ENCODE measurements around the gene CBLN3. TPM values are rescaled to one million over a fixed set of nuclear protein-coding genes. Genes with fewer than 3 reads are reported as not detected.

The CBLN3 gene
- total RNA-seq, 3 donors from 2014 or later, result 2.2 to 3.9 (median 2.6) TPM

DNA sequence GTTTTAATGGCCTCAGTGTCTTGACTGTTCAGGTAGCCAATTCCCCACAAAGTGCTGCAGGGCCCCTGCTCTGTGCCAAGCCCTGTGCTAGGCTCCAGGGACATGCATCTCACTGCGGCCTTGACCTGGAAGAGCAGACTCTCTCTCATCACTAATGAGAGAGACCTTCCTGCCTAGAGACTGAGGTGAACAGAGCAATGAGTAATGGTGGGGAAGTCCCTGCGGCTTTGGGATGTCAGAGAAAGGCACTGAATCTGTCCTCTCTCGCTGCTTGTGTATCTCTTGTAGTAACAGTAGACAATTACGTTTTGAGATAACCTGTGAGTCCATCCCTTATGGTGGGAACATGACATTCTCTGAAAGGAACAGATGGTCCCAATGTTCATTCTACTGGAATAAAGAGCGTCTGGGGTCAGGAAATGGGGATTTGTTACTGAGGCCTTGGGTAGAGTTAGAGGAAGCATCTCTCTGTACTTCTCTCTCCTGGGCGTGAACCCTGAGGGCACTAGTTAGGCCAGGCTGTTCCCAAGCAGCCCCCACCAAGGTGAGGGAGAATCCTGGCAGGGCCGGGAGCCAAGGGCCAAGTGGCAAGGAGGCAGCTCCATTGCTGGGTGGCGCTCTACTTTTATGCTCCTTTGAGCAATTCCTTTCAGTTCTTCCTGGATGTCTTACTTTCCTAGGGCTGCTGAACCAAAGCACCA, 48.0 kb downstream of the CBLN3 start:
- Histone ChIP-seq H3K9me3 (no peaks in the 10 kb centered on the region), H3K4me3 (no peak overlapping the region), H3K4me1 (ENCODE audit: low read depth) (no peaks in the 10 kb centered on the region), H3K36me3 (ENCODE audit: low read depth) (no peaks in the 10 kb centered on the region)
- ATAC-seq, result no peak
- intact Hi-C loops (cut with DNase I, micrococcal nuclease), result no loop called here
- TF ChIP-seq, protein P1, sequence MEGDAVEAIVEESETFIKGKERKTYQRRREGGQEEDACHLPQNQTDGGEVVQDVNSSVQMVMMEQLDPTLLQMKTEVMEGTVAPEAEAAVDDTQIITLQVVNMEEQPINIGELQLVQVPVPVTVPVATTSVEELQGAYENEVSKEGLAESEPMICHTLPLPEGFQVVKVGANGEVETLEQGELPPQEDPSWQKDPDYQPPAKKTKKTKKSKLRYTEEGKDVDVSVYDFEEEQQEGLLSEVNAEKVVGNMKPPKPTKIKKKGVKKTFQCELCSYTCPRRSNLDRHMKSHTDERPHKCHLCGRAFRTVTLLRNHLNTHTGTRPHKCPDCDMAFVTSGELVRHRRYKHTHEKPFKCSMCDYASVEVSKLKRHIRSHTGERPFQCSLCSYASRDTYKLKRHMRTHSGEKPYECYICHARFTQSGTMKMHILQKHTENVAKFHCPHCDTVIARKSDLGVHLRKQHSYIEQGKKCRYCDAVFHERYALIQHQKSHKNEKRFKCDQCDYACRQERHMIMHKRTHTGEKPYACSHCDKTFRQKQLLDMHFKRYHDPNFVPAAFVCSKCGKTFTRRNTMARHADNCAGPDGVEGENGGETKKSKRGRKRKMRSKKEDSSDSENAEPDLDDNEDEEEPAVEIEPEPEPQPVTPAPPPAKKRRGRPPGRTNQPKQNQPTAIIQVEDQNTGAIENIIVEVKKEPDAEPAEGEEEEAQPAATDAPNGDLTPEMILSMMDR (IDR thresholded peaks at IDR 0.05), result no peak
- DNase-seq, result no peak

DNA sequence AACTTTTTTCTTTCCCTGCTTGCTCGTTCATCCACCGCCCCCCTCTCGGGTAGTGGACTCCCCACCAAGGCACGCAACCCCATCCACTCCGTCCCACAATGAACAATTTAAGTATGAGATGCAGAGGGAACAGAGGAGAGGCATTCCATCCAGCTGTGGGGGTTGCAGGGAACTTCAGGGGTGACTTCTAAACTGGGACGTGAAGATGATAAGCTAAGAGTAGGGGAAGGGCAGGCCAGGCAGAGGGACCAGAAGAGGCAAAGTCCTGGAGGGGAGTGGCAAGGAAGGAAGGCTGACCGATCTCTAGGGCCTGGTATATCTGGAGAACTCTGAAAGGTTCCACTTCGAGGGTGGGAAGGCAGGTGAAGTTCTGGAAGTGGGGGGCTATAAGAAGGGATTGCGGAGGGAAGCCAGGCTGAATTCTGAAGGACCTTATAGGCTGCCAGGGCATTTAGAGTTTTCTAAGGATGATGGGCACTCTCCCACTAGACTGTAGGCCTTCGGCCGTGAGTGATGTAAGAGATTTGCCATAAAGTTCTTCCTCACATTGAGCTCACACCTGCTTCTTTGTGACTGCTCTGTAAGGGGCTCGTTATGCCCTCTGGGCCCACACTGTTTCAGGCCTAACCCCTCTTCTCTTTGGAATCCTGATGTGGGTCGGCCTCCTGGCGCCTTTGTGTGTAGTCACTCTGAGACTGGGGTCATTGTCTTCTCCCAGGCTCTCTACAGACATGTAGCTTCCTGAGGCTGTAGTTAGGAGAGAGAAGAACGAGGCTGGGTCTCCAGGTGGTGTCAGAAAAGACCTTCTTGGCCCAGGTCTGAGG, 49.3 kb downstream of the CBLN3 start:
- no peak for DNase-seq
- H3K4me3 ChIP-seq, result no peak overlapping the region
- no peaks in the 10 kb centered on the region for H3K36me3 ChIP-seq (ENCODE audit: low read depth)
- intact Hi-C loops (cut with DNase I, micrococcal nuclease), result no loop called here
- ATAC-seq, result no peak
- no peaks in the 10 kb centered on the region for H3K4me1 ChIP-seq (ENCODE audit: low read depth)
- TF ChIP-seq, protein P1 (IDR thresholded peaks at IDR 0.05), result no peak
- H3K9me3 ChIP-seq, result no peaks in the 10 kb centered on the region

DNA sequence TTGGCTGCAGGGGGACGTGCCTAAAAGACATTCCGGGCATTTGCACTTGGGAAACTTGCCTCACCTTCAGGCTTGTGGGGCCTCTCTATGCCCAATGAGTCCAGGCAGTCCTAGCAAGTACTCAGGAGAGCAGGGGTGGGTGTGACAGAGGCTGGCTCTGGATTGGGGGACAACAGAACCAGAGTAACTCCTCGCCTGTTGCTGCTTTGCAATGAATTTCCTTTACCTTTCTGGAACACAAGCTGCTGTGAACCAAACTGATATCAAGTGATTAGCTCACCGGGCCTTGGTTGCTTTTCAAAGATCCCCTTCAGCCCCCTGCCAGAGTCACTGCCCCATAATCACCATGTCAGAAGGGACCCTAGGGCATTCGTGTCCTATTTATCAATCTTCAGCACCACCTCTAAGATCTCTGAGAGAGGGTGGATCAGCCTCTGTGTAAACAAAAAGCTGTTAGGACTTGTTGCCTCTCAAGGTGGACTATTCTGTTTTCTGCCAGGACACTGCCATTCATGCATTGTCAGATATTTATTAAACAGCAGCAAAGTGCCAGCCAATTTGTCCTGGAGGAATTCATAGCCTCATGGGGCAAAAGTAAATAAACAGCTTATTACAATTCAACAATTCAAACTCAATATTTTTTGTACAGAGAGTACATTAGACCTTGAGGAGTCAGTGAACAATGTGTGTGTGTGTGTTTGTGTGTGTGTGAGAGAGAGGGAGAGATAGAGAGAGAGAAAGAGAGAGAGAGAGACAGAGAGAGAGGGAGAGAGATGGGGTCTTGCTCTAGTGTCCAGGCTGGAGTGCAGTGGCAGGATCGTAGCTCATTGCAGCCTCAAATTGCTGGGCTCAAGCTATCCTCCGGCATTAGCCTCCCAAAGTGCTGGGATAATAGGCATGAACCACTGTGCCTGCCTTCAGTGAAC, 50.2 kb downstream of the CBLN3 start:
- intact Hi-C loops (cut with DNase I, micrococcal nuclease), result no loop called here
- Histone ChIP-seq H3K9me3 (no peaks in the 10 kb centered on the region), H3K4me3 (no peak overlapping the region), H3K36me3 (ENCODE audit: low read depth) (no peaks in the 10 kb centered on the region), H3K4me1 (ENCODE audit: low read depth) (no peaks in the 10 kb centered on the region)
- DNase-seq (no peak), ATAC-seq (no peak)
- TF ChIP-seq, protein P1 (IDR thresholded peaks at IDR 0.05), result no peak

DNA sequence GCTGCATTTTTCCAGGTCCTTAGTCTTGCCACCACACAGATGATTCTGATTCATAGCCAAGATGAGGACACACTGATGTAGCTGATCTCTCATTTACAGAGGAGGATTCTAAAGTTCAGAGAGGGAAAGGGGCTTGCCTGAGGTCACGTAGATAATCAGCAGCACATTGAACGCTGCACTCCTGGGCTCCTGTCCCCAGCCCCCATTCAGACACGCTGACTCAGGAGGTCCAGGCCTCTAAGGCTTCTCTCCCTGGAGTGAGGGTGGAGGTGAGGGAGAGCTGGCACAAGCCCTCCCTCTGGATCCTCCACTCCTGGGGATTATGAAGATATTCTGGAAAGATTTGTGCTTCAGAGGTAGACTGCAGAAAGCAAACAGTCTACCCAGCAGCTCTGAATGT, 51.1 kb downstream of the CBLN3 start:
- TF ChIP-seq, protein P1 (IDR thresholded peaks at IDR 0.05), result no peak
- no peaks in the 10 kb centered on the region for H3K36me3 ChIP-seq (ENCODE audit: low read depth)
- no peak overlapping the region for H3K4me3 ChIP-seq
- H3K9me3 ChIP-seq, result no peaks in the 10 kb centered on the region
- intact Hi-C loops (cut with DNase I, micrococcal nuclease), result no loop called here
- DNase-seq (no peak), ATAC-seq (no peak)
- no peaks in the 10 kb centered on the region for H3K4me1 ChIP-seq (ENCODE audit: low read depth)

DNA sequence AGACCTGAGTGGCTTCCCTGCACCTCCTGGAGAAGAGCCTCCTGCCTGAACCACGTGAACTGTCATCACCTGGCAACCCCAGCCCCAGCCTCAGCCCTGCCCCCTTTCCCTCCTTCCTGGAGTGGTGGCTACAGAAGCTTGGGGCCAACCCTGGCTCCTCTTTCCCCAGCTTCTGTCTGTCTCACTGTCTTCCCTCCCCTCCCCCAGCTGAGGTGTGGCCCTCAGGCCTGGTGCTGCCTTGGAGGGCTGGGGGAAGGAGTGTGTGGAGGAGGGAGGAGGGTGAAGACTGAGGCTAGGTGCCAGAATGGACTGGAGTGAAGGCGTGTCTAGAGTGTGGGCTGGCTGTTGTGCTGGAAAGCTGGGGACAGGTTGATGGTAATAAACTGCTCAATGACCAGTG, 51.8 kb downstream of the CBLN3 start:
- intact Hi-C loops (cut with DNase I, micrococcal nuclease), result no loop called here
- TF ChIP-seq, protein P1 (IDR thresholded peaks at IDR 0.05), result no peak
- Histone ChIP-seq H3K4me1 (ENCODE audit: low read depth) (no peaks in the 10 kb centered on the region), H3K36me3 (ENCODE audit: low read depth) (no peaks in the 10 kb centered on the region), H3K4me3 (no peak overlapping the region), H3K9me3 (no peaks in the 10 kb centered on the region)
- ATAC-seq (peak; percentile 53), DNase-seq (peak in 1 of 3 donors; percentile 40)
